GM18502 (cell line): ENCODE results near the gene VWA7.
"Not testable (repeated sequence)": the region's sequence is repeated elsewhere in the genome, so short reads cannot be mapped to it uniquely, and the experiment has no call there.

Experiments
- ATAC-seq: cut with Tn5 transposase; IDR thresholded peaks from one replicate; pipeline ENCODE4 v1.9.1; 2021; ENCODE audit warnings: mild to moderate bottlenecking; ENCODE audit not compliant: unreplicated experiment, poor library complexity

VWA7 gene, protein sequence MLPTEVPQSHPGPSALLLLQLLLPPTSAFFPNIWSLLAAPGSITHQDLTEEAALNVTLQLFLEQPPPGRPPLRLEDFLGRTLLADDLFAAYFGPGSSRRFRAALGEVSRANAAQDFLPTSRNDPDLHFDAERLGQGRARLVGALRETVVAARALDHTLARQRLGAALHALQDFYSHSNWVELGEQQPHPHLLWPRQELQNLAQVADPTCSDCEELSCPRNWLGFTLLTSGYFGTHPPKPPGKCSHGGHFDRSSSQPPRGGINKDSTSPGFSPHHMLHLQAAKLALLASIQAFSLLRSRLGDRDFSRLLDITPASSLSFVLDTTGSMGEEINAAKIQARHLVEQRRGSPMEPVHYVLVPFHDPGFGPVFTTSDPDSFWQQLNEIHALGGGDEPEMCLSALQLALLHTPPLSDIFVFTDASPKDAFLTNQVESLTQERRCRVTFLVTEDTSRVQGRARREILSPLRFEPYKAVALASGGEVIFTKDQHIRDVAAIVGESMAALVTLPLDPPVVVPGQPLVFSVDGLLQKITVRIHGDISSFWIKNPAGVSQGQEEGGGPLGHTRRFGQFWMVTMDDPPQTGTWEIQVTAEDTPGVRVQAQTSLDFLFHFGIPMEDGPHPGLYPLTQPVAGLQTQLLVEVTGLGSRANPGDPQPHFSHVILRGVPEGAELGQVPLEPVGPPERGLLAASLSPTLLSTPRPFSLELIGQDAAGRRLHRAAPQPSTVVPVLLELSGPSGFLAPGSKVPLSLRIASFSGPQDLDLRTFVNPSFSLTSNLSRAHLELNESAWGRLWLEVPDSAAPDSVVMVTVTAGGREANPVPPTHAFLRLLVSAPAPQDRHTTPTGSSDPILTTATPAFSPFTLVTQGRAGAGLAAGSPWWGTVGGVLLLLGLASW

DNA sequence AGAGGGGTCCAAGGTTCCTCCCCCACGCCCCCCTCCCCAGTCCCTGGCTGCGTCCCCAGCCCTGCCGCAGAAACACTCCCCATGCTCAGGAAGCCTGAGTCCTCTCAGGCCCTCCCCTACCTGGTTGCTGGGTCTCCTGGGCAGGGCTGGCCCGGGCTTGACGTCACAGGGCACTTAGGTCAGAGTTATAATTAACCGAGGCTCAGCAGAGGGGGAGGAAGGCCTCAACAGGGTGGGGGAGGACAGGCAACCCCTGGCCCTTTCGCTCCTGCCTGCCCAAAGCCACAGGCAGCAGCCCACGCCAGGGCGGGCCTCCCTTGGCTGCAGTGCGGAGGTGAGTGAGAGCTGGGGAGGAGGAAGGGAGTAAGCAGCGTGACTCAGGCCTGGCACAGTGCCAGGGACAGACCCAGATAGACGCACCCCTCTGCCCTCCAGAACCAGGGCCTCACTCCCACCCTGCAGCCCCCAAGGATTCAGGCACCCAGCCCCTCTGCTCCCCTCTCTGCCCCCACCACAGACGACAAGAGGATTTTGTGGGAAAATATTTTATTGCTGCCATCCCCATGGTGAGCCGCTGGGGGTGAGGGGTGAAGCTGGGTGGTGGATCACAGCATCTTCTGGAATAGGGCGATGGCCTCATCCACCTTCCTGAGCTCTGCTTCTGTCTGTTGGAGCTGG lies at the start of gene VWA7:
Gene VWA7 (minus strand): TSS at position 340 of the 678 bp plus-strand sequence. CDS start 549 bp downstream, outside the sequence.
- ATAC-seq = peak; percentile 77

DNA sequence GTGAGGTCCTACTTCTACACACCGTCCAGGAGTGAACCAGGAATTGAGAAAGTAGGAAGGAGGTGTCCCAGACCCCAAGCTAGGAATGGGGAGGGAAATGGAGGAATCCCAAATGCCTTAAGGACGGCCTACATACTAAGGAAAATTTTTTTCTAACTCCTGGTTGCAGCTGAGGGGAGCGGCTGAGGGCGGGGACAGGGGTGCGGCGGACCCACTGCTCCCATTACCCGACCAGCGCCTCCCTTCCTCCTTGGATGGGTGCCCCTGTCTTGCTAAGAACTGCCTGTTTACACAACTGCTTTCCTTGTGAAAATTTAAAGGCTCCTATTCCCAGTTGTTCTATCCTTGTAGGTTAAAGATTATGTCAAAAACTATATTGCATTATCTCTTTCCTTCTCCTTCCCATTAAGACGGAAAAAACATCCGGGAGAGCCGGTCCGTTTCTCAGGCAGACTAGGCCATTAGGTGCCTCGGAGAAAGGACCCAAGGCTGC lies 49.7 kb upstream of the VWA7 start:
- ATAC-seq = no peak

DNA sequence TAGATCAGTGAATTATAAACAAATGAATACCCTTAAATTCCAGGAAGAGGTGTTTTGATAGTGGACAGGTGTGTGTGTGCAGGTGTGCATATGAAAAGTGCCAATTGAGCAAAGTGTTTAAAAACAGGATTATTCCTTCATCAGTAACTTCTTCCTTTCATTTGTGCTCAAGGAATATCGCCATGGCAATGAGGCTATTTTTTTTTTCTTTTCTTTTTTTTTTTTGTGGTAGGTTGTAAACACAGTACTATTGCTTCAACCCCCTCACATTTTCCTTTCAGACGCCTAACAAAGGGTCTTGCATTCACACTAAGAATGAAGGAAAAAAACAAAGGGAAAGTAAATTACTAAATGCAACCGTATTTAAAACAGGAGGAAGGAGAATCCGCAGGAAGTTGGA lies 48.4 kb upstream of the VWA7 start:
- ATAC-seq = no peak

DNA sequence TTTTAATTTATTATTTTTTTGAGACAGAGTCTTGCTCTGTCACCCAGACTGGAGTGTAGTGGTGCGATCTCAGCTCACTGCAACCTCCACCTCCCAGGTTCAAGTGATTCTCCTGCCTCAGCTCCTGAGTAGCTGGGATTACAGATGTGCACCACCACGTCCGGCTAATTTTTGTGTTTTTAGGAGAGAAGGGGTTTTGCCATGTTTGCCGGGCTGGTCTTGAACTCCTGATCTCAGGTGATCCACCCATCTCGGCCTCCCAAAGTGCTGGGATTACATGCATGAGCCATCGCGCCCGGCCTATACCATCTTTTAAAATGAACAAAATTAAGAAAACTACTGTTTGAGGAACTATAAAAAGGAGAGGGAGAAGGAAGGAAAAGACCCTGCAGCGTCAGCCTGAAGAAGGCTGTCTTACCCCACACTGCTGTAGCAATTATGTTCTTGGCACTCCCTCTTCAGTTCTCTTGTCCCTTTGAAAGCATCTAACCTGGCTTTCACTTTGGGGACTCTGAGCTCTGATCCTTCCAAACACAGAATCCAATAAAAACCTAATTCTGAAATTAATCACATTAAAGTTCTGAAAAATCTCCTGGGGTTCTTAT lies 46.6 kb upstream of the VWA7 start:
- not testable (repeated sequence) for ATAC-seq

DNA sequence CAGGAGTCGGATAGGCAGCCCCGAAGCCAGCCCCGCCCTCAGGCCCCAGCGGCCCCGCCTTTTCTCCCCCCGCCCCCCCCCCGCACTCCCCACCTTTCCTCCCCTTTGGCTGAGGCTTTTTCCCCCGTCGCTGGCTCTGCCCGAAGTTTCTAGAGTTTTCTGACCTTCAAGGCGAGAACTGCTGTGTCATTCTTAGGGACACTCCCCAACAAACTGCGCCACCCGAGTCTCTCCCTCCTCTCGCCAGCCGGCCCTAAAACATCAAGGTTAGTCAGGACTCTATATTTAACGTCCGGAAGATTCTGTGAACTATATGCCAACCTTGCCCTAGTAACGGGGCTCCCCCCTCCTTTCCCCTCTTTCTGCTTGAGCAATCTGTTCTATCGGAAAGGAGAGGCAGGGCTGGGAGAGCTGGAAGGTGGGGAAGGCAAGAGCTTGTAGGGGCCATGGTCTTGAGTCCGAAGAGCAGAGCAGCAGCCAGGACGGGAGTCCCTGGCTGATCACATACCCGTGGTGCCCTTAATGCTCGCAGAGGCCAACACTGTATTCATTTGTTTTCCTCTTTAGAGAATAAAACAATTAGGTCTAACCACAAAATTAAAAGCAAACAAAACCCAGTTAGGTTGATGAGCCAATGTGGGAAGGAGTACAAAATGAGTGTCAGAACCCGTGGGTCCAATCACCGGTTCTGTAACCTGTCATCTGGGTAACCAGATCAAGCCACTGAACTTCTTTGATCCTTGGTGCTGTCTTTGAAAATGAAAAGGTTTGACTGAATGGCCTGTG lies 45.1 kb upstream of the VWA7 start:
- peak; percentile 40 for ATAC-seq

DNA sequence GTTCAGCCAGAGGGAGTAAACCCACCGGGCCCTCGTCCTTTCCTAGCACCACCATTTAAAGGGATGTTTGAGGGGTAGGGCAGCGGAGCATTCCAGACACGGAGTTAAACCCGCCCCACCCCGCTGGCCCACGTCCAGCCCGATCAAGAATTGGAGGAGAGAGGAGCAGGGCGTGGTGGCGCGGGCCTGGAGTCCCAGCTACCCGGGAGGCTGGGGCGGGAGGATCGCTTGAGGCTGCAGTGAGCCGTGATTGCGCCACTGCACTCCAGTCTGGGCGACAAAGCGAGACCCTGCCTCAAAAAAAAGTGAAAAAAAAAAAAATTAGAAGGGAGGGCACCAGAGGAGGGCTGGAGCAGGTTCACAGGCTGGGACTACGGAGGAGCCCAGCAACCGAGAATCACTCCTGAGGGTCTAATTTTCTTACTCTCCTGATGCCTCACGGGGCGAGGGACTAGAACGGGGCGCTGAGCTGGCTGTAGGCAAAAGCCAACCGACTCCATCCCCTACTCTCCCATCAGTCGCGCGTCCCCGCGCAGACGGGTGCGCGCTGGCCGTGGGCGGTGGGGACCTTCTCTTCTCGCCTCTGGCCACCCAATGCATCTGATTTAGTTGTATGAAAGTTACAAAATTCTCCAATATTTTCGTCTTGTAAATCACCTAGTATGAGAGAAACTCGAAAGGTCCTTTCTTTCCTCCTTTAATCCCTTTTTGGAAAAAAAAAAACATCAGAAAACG lies 44.3 kb upstream of the VWA7 start:
- ATAC-seq = peak; percentile 39

DNA sequence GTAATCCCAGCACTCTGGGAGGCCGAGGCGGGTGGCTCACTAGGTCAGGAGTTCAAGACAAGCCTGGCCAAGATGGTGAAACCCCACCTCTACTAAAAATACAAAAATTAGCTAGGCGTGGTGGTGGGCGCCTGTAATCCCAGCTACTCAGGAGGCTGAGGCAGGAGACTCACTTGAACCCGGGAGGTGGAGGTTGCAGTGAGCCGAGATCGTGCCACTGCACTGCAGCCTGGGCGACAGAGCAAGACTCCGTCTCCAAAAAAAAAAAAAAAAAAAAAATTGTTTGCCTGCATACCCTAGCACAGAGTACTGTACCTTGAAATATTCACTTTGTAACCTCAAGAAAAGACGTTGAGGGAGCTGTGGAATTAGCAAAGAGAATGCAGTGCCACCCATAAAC lies 43.3 kb upstream of the VWA7 start:
- ATAC-seq = not testable (repeated sequence)

DNA sequence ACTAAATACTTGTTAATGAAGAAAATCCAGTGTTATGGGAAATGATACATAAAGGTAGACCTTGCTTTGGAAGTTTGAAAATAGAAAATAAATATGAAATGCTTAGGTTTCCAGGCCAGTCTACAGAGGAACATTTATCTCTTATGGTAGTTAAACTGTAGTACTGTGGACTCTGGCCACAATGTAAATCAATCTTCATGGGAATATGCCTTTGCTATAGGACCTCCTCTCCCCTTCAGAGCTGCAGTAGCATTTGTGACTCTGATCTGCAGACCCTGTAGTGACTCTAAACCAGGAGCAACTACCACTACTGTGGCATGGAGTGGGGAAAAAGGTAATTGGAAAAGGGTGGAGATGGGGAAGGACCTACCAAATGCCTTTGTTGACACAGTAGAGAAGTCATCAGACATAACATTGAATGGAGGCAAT lies 42.8 kb upstream of the VWA7 start:
- ATAC-seq = no peak

DNA sequence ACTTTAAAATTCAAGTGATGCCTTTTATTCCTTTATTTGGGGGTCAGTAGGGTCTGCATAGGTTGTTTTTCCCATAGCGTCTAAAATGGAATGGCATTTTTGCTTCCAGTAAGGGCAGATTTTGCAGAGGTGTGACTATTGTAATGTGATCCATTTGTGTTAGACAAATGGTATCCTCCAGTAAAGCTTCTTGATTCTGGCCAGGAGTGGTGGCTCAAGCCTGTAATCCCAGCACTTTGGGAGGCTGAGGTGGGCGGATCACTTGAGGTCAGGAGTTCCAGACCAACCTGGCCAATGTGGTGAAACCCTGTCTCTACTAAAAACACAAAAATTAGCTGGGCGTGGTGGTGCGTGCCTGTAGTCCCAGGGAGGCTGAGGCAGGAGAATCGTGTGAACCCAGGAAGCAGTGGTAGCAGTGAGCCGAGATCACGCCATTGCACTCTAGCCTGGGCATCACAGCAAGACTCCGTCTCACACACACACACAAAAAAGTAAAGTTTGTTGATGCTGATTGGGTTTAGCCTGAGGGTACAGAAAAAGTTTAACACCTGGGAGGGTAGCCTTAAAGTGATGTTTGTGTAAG lies 40.9 kb upstream of the VWA7 start:
- ATAC-seq = not testable (repeated sequence)

DNA sequence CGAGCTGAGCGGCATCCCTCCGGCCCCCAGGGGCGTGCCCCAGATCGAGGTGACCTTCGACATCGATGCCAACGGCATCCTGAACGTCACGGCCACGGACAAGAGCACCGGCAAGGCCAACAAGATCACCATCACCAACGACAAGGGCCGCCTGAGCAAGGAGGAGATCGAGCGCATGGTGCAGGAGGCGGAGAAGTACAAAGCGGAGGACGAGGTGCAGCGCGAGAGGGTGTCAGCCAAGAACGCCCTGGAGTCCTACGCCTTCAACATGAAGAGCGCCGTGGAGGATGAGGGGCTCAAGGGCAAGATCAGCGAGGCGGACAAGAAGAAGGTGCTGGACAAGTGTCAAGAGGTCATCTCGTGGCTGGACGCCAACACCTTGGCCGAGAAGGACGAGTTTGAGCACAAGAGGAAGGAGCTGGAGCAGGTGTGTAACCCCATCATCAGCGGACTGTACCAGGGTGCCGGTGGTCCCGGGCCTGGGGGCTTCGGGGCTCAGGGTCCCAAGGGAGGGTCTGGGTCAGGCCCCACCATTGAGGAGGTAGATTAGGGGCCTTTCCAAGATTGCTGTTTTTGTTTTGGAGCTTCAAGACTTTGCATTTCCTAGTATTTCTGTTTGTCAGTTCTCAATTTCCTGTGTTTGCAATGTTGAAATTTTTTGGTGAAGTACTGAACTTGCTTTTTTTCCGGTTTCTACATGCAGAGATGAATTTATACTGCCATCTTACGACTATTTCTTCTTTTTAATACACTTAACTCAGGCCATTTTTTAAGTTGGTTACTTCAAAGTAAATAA lies 40.2 kb upstream of the VWA7 start:
- not testable (repeated sequence) for ATAC-seq

DNA sequence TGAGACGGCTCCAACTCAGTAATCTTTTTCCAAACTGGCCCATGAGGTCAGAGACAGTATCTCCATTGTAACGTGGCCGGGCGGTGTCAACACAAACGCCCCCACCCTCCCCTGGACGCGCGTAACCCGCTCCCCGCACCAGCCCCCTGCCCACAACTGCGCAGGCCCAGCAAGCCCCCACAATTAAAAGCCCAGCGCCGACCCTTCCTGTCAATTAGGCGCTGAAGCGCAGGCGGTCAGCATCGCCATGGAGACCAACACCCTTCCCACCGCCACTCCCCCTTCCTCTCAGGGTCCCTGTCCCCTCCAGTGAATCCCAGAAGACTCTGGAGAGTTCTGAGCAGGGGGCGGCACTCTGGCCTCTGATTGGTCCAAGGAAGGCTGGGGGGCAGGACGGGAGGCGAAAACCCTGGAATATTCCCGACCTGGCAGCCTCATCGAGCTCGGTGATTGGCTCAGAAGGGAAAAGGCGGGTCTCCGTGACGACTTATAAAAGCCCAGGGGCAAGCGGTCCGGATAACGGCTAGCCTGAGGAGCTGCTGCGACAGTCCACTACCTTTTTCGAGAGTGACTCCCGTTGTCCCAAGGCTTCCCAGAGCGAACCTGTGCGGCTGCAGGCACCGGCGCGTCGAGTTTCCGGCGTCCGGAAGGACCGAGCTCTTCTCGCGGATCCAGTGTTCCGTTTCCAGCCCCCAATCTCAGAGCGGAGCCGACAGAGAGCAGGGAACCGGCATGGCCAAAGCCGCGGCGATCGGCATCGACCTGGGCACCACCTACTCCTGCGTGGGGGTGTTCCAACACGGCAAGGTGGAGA lies 38.1 kb upstream of the VWA7 start, which contains the start of the genes HSPA1A and HSPA1L:
Gene HSPA1A (plus strand): TSS at position 519 of the 814 bp plus-strand sequence. CDS start 214 bp downstream, at position 733.
Gene HSPA1L (minus strand): TSS at position 259 of the 814 bp plus-strand sequence. CDS start 3,311 bp downstream, outside the sequence.
- no peak for ATAC-seq

DNA sequence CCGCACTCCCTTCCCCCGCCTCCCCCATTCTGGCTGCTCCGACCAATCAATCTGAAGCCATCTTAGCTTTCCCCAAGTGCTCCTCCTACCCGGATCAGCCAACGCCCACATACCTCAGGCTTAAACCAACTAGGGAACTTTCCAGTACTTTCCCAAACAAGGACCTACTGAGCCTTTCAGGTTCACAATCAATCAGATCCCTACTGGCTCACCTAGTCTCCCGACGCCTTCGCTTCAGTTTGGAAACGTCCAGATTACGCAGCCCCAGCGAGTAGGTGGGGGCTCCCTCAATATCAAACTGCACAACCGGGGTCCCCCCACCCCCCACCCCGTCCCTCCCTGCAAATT lies 37.5 kb upstream of the VWA7 start:
- no peak for ATAC-seq

DNA sequence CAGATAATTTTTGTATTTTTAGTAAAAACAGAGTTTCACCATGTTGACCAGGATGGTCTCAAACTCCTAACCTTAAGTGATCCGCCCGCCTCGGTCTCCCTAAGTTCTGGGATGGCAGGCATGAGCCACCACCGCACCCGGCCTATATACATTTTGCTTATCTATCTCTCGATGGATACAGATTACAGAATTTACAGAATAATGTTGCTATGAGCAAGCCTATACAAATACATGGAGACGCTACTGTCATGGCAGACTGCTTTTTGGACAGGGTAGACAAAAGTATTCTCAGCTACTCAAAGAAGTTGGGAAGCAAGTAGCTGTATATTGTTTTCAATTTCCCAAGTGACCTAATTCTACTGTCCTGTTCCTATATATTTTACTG lies 36.3 kb upstream of the VWA7 start:
- ATAC-seq = no peak

DNA sequence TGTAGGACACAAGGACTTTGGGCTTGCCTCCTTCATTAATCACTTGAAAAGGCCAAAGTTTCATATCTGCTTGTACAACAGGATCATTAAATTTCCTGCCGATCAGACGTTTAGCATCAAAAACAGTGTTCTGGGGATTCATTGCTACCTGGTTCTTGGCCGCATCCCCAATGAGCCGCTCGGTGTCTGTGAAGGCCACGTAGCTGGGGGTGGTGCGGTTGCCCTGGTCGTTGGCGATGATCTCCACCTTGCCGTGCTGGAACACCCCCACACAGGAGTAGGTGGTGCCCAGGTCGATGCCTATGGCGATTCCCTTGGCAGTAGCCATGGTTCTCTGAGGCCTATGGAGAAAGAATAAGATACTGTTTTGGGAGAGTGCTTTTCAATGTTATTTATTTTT lies 34.5 kb upstream of the VWA7 start:
- ATAC-seq = no peak

DNA sequence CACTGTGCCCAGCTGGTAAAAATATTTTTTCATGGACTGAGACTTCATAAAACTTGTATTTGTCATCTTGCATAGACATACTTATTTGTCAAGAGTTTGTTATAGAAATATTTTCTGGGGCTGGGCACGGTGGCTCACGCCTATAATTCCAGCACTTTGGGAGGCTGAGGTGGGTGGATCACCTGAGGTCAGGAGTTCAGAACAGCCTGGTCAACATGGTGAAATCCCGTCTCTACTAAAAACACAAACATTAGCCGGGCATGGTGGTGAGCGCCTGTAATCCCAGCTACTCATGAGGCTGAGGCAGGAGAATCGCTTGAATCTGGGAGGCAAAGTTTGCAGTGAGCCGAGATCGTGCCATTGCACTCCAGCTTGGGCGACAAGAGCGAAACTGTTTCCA lies 31.5 kb upstream of the VWA7 start:
- ATAC-seq = not testable (repeated sequence)

DNA sequence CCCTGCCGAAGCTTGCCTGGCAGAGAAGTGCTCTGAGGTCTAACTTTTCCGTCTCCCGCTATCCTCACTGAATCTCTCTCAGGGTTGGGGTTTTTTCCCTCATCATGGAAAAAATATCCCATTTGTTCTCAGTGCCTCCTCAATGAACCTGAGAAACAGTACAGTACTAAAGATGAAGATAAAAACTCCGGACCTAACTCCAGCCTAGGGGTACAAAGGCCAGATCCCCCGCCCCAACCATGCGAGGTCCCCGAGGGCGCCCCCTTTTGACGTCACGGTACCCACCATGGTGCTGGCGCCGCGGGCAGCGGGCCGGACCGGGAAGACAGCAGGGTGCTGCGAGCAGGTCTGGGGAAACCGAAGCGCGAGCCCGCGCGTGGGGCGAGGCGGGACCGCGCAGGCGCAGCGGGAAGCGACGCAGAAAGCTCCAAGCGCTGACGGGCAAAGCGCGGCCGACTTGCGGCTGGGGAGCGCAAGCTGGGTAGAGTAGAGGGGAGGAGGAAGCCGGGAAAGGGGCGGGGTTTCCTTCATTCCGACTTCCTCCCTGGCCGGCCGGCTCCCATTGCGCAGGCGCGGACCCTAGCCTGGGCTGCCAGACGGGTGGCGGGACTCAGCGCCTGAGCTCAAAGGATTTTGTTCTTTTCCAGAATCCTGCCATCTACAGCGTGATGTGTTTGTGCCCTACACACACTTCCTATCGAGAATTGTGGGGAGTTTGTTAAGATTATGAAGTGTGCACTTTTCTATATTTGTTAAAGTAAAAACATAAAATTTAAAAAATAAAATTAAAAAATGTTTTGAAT lies 29.5 kb upstream of the VWA7 start, which contains the start of gene LSM2:
Gene LSM2 (minus strand): TSS at position 497 of the 803 bp plus-strand sequence. CDS start 209 bp downstream, at position 288.
- peak; percentile 94 for ATAC-seq
